Measurements from ENCODE around the gene GAPVD1.

DNA sequence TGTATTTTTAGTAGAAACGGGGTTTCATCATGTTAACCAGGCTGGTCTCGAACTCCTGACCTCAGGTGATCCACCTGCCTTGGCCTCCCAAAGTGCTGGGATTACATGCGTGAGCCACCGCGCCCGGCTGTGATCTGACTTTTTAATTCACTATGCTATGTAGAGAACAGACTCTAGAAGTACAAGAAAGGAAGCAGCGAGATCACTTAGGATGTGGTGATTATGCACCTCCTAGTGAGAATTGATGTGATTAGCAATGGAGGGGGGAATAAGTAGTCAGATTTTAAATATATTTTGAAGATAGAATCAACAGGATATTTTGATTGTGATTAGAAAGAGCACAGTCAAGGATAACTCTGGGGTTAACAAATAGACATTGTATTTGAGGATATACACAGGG, 36.3 kb downstream of the GAPVD1 start:
- TF ChIP-seq CTCF (IDR thresholded peaks at IDR 0.05) (no peak), POLR2A (IDR thresholded peaks at IDR 0.05) (no peak), POLR2AphosphoS5 (IDR thresholded peaks at IDR 0.05; ENCODE audit: insufficient read depth in 1 of 2, low read depth in 1 of 2) (no peak)
